Measurements from ENCODE around the gene ZNF385C.
A peak's percentile ranks its signal among the peaks of the same experiment; 100 is the strongest.

ZNF385C gene

DNA sequence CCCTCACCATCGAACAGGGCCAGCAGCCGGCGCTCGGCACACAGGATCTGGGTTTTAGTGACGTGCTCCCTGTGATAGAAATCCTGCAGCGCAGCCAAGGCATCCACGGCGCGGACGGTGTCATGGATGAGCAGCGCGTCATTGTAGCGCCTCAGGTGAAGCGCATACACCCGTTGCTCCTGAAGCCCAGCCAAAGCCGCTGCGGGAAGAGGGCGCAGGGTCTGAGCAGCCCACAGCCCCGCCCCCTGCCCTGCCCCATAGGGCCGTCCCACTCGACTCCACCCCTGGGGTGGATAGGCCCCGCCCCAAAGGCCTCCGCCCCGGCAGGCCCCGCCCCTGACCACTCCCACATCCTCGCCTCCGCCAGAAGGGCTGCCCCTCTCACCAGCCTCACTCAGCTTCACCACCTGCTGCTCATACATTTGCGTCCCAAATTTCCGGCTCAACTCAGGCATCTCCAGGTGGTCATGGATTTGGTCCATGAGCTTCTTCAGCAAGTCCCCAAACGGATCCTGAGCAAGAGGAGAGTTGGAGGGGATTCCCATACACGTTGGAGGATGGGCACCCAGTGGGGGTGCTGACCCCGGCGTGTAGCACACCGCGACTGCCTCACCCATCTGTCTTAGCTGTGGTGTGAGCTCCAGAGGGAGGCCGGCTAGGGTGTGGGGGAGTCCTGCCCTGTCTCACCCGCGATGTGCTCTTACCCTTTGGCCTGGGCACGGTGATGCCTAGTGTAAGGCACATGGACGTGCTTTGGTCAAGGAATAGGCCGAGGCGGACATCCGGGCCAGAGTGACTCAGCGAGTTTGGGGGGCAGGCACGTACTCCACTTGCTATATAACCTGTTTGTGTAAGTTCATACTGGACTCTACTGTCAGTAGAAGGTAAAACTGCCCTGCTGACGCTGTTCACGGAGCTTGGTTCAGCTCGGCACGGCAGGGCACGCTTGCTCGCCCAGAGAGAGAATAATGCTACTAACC is 9.6 kb upstream of the ZNF385C start:
- peak; percentile 66 for DNase-seq (ENCODE audit: low spot score)

DNA sequence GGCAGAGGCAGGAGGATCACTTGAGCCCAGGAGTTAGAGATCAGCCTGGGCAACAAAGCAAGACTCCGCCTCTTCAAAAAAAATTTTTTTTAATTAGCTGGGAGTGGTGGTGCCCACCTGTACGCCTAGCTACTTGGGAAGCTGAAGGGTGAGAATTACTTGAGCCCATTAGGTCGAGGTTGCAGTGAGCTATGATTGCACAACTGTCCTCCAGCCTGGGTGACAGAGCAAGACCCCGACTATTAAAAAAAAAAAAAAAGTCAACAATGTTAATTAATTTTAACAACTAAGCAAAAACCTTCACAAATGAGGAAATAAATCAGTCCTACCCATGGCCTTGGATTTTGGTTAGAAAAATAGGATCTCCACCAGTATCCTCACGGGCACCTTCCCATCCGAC is 8.9 kb upstream of the ZNF385C start:
- DNase-seq (ENCODE audit: low spot score): no peak

DNA sequence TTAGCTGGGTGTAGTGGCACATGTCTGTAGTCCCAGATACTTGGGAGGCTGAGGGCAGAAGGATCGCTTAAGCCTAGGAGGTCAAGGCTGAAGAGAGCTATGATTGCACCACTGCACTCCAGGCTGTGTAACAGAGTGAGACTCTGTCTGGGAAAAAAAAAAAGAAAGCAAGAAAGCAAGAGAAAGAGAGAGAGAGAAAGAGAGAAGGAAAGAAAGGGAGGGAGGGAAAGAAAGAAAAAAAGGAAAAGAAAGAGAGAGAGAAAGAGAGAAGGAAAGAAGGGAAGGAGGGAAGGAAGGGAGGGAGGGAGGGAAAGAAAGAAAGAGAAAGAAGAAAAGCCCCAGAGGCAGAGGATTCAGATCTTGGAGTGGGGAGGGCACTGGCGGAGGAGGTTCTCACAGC is 7.7 kb upstream of the ZNF385C start:
- no peak for DNase-seq (ENCODE audit: low spot score)

DNA sequence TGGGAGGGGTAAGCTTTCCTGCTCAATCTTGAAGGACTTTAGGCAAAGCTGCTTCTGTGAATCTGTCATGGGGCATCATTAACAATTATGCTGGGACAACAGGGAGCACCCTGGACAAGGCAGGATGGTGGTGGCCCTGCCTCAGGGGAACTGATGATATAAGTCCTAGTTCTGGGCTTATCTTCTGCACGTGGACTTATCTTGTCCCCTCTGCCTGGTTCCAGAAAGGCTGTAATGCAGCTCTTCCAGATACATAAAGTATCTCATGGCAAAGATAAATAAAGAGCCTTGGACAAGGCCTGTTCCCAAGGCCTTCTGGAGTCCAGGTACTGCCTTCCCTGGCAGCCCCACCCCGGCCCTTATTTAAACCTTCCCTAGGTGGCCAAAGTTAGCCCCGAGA is 6.0 kb upstream of the ZNF385C start:
- DNase-seq (ENCODE audit: low spot score): no peak

DNA sequence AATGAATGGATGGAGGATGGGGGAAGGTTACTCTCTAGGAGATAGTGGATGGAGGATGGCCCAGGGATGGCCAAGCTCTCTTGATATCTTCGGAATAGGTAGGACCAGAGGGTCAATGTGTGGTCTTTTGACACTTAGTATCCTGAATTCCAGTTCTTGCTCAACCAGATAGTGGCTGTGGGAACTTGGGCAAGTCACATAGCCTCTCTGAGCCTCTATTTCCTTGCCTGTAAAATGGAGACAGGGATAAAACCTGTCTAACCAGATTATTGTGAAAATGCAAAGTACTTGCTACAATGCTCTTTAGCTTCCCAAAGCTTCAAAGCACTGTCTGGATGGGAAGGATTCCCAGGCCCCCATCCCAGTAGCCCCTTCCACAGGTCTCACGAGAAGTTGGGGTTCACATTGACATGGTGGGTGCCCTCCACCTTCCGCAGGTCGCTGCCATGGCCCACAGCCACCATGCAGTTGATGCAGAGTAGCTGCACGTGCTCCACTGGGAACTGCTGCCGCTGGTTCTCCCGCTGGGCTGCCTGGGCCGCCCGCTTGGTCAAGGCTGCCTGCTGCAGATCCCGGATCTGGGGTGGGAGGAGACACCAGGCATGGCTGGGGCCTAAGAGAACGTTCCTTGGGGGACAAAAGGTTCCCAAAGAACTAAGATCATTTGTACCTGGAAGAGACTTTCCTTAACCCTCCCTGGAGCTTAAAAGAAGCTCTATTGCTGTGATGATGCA is 5.1 kb upstream of the ZNF385C start:
- no peak for DNase-seq (ENCODE audit: low spot score)

DNA sequence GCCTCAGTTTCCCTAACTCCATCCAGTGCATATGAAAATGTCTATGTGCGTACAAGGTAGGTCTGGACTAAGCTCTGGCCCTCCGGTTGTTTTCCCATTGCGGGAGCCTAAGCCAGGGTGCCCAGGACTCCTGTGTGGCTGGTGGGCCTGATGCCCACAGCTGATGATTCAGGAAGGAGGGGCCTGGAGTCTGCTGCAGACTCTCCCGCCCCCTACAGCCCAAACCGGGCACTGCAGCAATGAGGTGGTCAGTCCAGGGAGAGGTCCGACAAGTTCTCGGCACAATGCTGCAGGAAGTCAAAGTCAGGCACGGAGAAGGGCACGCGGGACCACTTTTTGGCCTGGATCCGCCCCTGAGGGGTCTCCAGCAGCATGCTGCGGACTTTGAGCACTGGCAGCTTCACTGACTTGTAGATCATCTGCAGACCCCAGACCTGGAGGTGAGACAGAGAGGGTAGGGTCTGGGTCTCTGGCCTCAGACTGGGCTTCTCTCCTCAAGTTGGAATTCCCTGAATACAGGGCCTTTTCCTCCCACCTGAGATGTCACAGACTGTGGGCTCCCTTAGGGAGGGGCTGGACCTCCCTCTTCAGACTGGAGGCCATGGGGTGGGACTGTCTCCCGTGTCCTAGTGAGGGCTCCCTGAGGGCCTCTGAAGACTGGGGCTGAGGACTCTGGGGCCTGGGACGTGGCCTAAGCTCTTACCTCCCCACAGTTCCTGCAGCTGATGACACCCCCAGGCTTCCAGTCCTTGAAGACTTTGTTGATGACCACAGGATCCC is 3.4 kb upstream of the ZNF385C start:
- peak; percentile 42 for DNase-seq (ENCODE audit: low spot score)

DNA sequence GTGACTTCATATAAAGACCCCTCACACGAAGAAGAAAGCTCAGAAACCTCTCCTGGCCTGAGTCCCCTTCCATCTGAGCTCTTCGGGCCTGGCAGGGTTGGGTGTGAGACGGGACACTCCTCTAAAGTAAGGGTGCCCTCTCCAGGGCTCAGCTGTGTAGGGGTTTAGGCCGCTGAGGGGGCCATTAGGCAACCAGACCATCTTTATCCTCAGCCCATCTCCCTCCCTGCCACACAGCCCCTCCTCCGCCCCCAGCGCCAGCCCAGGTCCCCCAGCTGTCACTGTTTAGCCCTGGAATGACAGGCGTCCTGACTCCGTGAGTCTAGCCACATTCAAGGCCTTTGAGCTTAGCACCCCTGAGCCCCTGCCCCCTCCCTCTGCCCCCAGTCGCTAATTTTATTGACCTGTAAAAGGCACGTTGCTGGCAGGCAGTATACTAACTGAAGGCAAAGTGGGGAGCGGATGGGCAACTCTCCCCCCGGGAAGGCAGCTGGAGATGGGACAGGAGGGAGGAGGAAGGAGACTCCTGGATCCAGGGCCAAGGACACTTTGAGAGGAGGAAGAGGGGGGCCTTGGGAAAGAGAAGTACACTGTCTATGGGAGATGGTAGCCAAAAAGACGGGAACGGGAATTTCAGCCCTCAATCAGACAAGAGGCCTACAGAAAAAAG is 592 bp upstream of the ZNF385C start:
- no peak for DNase-seq (ENCODE audit: low spot score)

DNA sequence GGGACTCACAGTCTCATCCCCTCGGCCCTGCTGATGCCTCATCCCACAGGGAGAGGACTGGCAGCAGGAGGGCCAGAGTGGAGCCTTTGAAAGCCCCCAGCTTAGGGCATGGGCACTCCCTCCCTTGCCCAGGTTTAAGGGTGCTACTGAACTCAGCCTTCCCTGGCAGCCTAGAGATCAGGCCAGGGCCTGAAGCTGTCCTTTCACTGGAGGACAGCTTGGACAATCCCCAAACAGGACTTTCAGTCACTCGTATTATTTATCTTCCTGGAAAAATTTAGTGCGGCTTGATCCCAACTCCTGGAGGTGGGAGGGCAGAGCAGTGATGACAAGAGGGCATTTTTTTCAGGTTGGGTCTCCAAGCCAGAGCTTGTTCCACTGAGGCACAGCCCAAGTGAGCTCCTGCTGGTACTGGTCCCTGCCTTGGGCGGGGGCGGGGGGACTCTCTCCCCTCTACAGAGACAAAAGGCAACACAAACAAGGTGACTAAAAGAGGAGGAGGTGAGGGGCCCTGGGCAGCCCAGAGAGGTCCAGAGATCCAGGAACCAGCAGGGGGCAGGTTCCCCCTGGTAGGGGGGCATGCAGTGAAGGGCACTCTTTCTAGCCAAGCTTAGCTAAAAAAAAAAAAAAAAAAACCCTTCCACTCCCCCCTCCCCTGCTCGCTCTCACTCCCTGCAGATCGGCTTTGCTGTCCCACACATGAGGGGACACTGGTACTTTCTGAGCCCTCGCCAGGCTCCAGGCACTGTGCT is 1.7 kb downstream of the ZNF385C start:
- no peak for DNase-seq (ENCODE audit: low spot score)

DNA sequence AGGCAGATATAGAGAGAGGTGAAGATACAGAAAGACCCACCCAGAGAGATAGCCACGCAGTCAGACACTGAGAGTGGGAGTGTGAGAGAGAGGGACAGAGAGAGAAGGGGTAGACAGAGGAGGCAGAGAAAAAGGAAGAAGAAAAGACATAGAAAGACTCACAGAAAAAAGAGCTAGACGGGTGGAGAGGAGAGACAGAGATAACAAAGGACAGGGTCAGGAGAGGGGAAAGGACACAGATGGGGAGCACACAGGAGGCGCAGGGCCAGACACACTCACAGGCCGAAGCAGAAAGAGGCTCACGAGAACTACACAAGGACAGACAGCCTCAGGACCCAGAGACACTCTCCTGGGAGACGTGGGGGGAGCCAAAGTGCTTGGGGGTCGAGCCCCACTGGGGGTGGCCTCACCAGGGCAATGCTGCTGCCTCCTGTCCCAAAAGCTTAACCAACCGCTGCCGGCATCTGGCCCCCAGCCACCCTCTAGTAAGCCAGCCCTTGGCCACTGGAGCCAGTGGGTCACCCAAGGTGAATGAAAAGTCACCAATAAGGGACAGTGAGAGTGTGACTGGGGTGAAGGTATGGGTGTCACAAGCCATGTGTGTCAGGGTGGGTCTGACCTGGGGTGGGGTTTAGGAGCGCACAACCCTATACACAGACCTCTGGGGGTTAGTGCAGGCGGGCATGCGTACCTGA is 3.8 kb downstream of the ZNF385C start:
- no peak for DNase-seq (ENCODE audit: low spot score)

DNA sequence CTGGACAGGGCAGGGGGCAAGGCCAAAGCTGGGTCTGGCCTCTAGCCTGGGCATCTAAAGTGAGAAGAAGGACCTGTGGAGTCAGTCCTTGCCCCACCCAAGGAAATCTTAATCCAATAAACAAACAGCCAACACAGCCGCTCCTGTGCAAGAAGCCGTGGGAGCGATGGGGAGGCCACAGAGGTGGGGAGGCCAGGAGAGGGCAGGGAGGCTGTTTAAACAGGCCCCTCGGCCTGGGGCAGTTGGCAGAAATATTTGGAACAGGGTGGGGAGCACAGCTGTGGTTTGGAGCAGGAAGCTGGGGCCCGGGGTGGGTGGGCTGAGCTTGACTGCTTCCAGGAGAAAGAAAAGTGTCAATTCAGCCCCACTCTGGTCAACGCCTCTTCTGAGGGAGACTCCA is 5.3 kb downstream of the ZNF385C start:
- no peak for DNase-seq (ENCODE audit: low spot score)

DNA sequence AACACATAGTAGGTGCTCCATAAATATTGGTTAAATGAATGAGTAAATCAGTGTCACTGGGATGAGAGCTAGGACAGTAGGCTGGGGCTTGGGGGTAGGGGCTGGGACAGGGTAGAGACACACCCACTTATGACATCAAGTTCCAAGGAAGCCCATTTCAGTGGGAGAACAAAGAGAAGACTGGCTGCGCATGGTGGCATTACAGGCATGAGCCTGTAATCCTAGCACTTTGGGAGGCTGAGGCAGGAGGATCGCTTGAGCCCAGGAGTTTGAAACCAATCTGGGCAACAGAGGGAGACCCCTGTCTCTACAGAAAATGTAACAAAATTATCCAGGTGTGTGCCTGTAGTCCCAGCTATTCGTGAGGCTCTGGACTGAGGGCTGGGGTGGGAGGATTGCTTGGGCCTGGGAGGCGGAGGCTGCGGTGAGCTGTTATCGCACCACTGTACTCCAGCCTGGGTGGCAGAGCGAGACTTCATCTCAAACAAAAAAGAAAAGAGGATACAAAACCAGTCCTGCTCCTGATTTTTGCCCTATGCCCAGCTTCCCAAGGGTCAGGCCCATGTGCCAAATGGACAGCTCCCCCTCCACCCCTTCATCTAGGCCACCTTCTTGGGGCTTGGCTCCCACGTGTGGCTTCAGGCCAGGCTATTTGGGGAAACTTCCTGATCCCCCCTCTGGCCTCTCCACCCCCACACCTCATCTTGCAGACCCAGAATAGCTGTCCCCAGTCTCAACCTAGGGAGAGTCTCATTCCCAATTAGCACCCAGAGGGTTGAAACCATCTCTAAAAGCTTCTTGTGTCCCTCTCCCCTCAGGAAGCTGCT is 7.1 kb downstream of the ZNF385C start:
- DNase-seq (ENCODE audit: low spot score): no peak

DNA sequence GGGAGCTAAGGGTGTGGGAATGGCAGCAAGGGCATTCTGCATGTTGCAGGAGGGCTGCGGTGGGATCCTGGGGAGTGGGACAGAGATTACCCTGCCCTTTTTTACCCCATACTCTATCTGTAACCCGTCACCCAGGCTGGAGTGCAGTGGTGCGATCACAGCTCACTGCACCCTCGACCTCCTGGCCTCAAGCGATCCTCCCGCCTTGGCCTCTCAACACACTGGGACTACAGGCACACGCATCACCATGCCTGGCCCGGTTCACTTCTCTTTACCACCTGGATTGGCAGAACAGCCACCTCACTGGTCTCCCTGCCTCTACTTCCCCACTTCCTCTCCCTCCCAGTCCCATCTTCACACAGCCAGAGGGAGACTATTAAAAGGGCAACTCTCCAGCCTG is 9.5 kb downstream of the ZNF385C start:
- DNase-seq (ENCODE audit: low spot score): no peak

DNA sequence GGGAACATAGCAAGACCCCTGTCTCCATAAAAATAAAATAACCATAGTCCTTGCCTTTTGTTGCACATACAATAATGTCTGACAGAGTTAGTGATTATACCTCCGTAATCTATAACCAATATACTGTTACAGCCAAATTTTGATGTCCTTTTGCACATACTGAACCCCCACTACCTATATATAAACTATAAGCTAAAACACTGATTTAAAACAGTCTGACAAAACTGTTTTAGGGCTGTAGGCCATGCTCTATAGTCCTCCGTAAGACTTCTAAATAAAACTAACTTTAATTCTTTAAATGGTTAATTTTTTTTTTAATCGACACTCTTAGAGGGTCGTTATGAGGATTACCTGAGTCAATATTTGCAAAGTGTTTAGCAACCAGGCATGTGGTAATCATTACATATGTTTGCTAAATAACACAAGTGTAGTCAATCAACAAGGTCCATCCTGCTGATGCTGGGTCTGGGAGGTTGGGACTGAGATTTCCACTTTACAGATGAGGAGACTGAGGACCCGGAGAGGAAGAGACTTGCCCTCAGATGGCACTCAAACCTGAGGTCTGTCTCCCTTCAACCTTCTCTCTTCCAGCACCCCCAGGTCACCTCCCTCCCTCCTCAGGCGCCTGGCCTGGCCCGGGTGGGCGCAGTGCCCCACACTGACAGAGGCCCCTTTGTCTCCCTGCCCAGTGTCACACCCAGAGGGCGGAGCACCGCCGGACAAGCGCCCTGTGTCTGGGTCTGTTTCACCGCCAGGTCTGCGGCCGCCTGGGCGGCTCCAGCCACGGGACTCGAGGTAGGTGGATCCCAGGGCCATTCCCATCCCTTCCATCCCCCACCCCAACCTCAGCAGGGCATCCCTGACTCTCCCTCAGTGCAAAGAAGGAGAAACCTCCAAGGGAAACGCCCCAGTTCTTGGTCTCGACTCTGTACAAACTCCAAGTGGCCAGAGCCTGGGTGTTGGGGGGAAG is 10.3 kb downstream of the ZNF385C start:
- peak; percentile 27 for DNase-seq (ENCODE audit: low spot score)

DNA sequence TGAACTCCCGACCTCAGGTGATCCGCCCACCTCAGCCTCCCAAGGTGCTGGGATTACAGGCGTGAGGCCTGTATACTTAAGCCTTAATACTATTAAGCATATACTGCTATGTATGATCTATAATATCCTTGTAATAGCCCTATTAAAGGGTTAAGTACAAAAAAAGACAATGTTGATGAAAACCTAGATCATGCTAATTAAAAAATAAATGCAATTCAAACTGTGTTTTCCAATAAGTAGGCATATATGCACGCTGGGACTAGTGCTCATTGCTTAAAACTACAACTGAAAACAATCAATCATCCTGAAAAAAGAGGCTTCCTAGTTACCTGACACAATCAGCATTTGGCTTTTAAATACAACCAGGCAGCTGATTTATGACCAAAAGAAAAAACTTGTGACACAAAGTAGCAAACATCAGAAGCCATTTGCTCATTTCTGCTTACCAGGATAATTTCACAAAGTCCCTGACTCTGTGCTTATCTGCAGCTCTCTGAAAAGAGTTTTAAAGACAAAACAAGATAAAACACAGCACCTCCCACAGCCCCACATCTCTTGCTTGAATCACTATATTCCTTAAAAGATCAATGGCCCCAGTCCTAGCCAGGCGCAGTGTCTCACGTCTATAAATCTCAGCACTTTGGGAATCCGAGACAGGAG is 11.1 kb downstream of the ZNF385C start:
- DNase-seq (ENCODE audit: low spot score): no peak

DNA sequence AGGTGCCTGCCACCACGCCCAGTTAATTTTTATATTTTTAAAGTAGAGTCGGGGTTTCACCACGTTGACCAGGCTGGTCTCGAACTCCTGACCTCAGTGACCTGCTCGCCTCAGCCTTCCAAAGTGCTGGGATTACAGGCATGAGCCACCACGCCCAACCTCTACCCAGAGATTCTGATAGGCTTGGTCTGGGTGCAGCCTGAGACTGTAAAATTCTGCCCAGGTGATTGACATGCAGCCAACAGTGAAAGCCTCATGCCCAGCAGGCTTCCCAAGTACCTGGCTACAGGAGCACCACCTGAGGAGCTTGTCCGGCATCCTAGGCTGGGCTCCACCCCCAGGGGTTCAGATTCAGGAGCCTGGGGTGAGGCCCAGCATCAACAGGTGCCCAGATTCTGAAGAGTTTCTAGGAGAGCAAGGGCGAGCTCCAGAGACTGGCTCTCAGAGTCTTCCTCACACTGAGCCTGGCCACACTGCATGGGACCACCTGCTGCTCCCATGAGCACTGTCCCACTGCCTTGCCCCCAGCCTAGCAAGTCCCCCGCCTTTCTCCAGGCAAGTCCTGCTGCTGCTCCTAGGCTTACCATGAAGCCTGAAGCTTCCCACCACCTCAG is 16.6 kb downstream of the ZNF385C start:
- DNase-seq (ENCODE audit: low spot score): no peak

DNA sequence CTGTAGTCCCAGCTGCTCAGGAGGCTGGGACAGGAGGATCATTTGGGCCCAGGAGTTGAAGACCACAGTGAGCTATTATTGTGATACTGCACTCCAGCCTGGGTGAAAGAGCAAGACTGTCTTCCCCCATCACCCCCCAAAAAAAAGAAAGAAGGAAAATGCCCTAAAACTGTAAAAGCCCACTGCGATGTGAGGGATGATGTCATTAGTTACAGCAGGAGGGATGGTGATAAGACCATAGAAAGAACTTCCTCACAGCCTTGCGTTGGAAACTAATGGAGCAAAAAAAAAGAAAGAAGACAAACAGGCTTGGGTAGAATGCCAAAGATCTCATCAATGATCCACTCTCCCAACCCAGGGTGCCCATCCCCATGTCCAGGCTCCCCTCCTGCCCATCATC is 18.7 kb downstream of the ZNF385C start:
- DNase-seq (ENCODE audit: low spot score): no peak

DNA sequence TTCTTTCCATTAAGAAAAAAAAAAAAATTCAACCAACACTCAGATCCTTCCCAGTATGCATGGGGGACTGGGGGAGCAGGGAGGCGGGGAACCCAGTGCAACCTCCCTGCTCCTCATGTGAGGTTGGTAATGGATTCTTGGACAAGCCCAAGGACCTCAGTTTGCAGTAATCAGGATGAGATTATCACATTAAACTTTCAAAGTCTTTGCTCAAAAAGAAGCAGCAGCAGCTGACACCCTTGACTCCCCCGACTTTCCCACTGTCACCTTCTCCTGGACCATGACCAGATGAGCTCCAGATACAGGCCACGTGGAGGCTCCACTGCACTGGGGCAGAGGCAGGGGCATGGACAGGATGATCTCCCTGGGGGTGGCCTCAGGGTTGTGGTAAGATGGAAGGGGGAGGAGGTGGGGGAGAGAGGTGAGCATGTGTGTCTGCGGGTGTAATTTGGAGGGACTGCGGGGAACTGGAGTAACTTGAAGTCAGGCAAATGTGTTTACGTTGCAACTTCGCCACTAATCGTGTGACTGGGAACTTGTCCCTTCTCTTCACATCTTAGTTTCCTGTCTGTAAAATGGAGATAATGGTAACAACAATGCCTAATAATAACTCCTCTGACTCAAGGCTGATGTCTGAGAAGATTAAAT is 19.8 kb downstream of the ZNF385C start:
- DNase-seq (ENCODE audit: low spot score): no peak

Measured in putamen (tissue), 1 donor.